Suppressor macrophage treated with lipopolysaccharide for 4 hours (primary cell): ENCODE results near the gene TMEM43.

Source experiments
- DNase-seq: peaks from one replicate; pipeline ENCODE4 v3.0.0-alpha.2; 2020

TMEM43 gene

GRCh38 chr3:14138878-14139655 lies 14.2 kb downstream of the TMEM43 start:
- DNase-seq, result no peak

- DNase-seq, result no peak
These were observed 14.9 kb downstream of the TMEM43 start for GRCh38 chr3:14139771-14140170.

- no peak for DNase-seq
These were observed 15.8 kb downstream of the TMEM43 start for GRCh38 chr3:14140668-14141067.

GRCh38 chr3:14141144-14141543 lies 16.3 kb downstream of the TMEM43 start:
- no peak for DNase-seq

- no peak for DNase-seq
These were observed 16.9 kb downstream of the TMEM43 start for GRCh38 chr3:14141602-14142341.

- DNase-seq, result no peak
These were observed 17.9 kb downstream of the TMEM43 start for GRCh38 chr3:14142567-14143270.

- DNase-seq, result no peak
These were observed 18.7 kb downstream of the TMEM43 start for GRCh38 chr3:14143271-14144225.

GRCh38 chr3:14144423-14145075 lies 19.7 kb downstream of the TMEM43 start:
- DNase-seq, result peak; percentile 96

GRCh38 chr3:14145236-14145635 lies 20.4 kb downstream of the TMEM43 start:
- DNase-seq, result no peak

GRCh38 chr3:14145670-14146380 lies 21.0 kb downstream of the TMEM43 start:
- no peak for DNase-seq

GRCh38 chr3:14146381-14147065 lies 21.7 kb downstream of the TMEM43 start:
- no peak for DNase-seq

GRCh38 chr3:14147066-14147435 lies 22.2 kb downstream of the TMEM43 start:
- DNase-seq, result peak; percentile 50

GRCh38 chr3:14147617-14148016 lies 22.8 kb downstream of the TMEM43 start:
- DNase-seq, result no peak

GRCh38 chr3:14148041-14148985 lies 23.5 kb downstream of the TMEM43 start:
- no peak for DNase-seq

- DNase-seq, result no peak
These were observed 25.2 kb downstream of the TMEM43 start for GRCh38 chr3:14150078-14150477.

- no peak for DNase-seq
These were observed 25.8 kb downstream of the TMEM43 start for GRCh38 chr3:14150491-14151230.

GRCh38 chr3:14151471-14152083 lies 26.7 kb downstream of the TMEM43 start:
- DNase-seq, result no peak

- no peak for DNase-seq
These were observed 27.5 kb downstream of the TMEM43 start for GRCh38 chr3:14152233-14152962.
